Ovary (tissue), 9 donors: ENCODE measurements around the gene GRIK3. TPM values are rescaled to one million over a fixed set of nuclear protein-coding genes. Genes with fewer than 3 reads are reported as not detected.

ENCODE experiments used
- DNase-seq, 5 donors: peaks; one replicate each; pipeline ENCODE4 v3.0.0-alpha.2; 2019 to 2020
- H3K27ac ChIP-seq, 2 donors: fragments of 200-600 bp; one replicate each; pipeline versions ENCODE4 v1.5.1 to v1.8.0; 2019 to 2022
- H3K27me3 ChIP-seq: fragments of 200-600 bp; one replicate; pipeline ENCODE4 v1.8.0; 2022
- H3K36me3 ChIP-seq: fragments of 200-600 bp; sonication (generic); one replicate; pipeline ENCODE4 v1.5.1; 2019
- H3K4me1 ChIP-seq: one replicate; pipeline ENCODE4 v1.8.1; 2013; ENCODE audit warnings: mild to moderate bottlenecking, moderate library complexity; ENCODE audit not compliant: insufficient read depth
- H3K4me3 ChIP-seq: fragments of 200-600 bp; sonication (generic); one replicate; pipeline ENCODE4 v1.5.1; 2017
- H3K9me3 ChIP-seq, 2 donors: fragments of 200-600 bp in 1 of 2; sonication (generic) in 1 of 2; one replicate each; pipeline versions ENCODE4 v1.5.1 to v1.8.1; 2013 to 2019; ENCODE audit warnings: mild to moderate bottlenecking in 1 of 2, moderate library complexity in 1 of 2
- EP300 ChIP-seq: sonication (generic); formaldehyde crosslinking; IDR thresholded peaks from one replicate; pipeline ENCODE4 v1.6.1; 2017; ENCODE audit warnings: antibody characterized with exemption
- POLR2A ChIP-seq: fragments of 450-650 bp; IDR thresholded peaks from one replicate; pipeline ENCODE4 v1.6.1; 2017; ENCODE audit warnings: antibody characterized with exemption, mild to moderate bottlenecking, moderate library complexity
- WGBS, 3 donors: extraction: QIAGEN DNeasy Blood & Tissue Kit in 1 of 3; methylation state at CpG; one replicate each; pipeline versions ENCODE4 v1.1.5 to v1.1.7; 2013 to 2017; 5-methylcytosine and 5-hydroxymethylcytosine counted together
- intact Hi-C, 4 donors: fragments of 100-400 bp; cut with DNase I; formaldehyde crosslinking; loops; one replicate each; pipeline versions ENCODE4 v1.11.0 to v1.15.1; 2022 to 2023
- polyA plus RNA-seq, 2 donors: library from polyadenylated mRNA; stranded (reverse); fragments of 200-250 nt in 1 of 2; fragments of 350-450 nt in 1 of 2; fragmentation: Illumina TruSeq in 1 of 2; extraction: RNeasy Lipid Tissue Mini Kit (QIAGEN cat#74804) in 1 of 2; gene quantifications; one replicate each; pipeline ENCODE4 v1.2.3, GENCODE V29; 2013 to 2014
- total RNA-seq, 7 donors: library from RNA; depleted of rRNA in 2 of 7; stranded (reverse); fragments of >200 nt in 2 of 7; fragmentation: NEBNext Ultra II Directional in 3 of 7; extraction: Animal tissue kit (Norgen Biotek cat#: 25700) in 3 of 7; gene quantifications; one replicate each; pipeline versions ENCODE4 v1.1.0 to v1.2.4, GENCODE V29; 2016 to 2023
- TF ChIP-seq, protein P1 (sequence below), 3 donors: fragments of 450-650 bp in 2 of 3; fragments of 200-600 bp in 1 of 3; IDR thresholded peaks; one replicate each; pipeline versions ENCODE4 v1.5.1 to v1.8.0; 2016 to 2022; ENCODE audit warnings: antibody characterized with exemption in 3 of 3, mild to moderate bottlenecking in 1 of 3
- donor health status: DM: no; HTN: no; CAD: no; lungs with moderate emphysema.
- donor health status: DM: no; HTN: no; CAD: no.
- donor health status: Bipolar disorder and iron deficiency.
- donor health status: DM: yes; HTN: yes; CAD: no.
- donor health status: DM: no; HTN: no; CAD: no.
- donor health status: DM: yes; HTN: yes; CAD: no.

GRIK3 gene
- total and polyA plus RNA-seq, 9 donors, result 0.11 to 0.97 (median 0.32) TPM; not detected in 2

DNA sequence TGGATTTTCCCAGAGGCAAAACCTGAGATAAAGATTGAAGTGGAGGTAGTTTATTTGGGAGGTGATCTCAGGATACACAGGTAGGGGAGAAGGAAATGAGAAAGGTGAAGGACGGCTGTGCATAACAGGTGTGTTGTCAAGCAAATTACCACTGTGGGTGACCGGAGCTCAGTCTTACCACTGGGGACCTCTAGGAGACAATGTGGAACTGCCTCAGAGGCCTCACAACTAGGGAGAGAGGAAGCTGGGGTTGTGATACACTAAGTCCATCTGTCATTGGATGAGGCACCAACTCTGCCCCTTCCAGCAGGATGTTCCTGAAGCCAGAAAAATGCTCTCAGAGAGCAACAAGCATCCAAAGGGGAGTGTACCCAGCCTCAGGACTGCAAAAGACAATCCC, 32.6 kb downstream of the GRIK3 start:
- Histone ChIP-seq H3K9me3 (no peaks in the 10 kb centered on the region), H3K27me3 (no peaks in the 10 kb centered on the region), H3K4me3 (no peak overlapping the region), H3K27ac (no peak overlapping the region), H3K36me3 (no peaks in the 10 kb centered on the region), H3K4me1 (no peaks in the 10 kb centered on the region)
- no peak for DNase-seq
- intact Hi-C loops, result no loop called here
- 49 to 56% (median 56%) methylated on average over 2 of the region's 2 CpGs for WGBS, 3 donors
- TF ChIP-seq EP300 (no peak), POLR2A (no peak)
- TF ChIP-seq, protein P1, sequence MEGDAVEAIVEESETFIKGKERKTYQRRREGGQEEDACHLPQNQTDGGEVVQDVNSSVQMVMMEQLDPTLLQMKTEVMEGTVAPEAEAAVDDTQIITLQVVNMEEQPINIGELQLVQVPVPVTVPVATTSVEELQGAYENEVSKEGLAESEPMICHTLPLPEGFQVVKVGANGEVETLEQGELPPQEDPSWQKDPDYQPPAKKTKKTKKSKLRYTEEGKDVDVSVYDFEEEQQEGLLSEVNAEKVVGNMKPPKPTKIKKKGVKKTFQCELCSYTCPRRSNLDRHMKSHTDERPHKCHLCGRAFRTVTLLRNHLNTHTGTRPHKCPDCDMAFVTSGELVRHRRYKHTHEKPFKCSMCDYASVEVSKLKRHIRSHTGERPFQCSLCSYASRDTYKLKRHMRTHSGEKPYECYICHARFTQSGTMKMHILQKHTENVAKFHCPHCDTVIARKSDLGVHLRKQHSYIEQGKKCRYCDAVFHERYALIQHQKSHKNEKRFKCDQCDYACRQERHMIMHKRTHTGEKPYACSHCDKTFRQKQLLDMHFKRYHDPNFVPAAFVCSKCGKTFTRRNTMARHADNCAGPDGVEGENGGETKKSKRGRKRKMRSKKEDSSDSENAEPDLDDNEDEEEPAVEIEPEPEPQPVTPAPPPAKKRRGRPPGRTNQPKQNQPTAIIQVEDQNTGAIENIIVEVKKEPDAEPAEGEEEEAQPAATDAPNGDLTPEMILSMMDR (IDR thresholded peaks at IDR 0.05), result no peak

GRCh38 chr1:36996106-36996505, 38.2 kb downstream of the GRIK3 start:
- intact Hi-C loops, result no loop called here
- Histone ChIP-seq H3K27ac (no peak overlapping the region), H3K4me1 (no peaks in the 10 kb centered on the region), H3K27me3 (no peaks in the 10 kb centered on the region), H3K36me3 (no peaks in the 10 kb centered on the region), H3K4me3 (no peak overlapping the region), H3K9me3 (no peaks in the 10 kb centered on the region)
- 90 to 94% (median 92%) methylated on average over 7 of the region's 7 CpGs for WGBS, 3 donors
- no peak for DNase-seq
- no peak for TF ChIP-seq EP300

DNA sequence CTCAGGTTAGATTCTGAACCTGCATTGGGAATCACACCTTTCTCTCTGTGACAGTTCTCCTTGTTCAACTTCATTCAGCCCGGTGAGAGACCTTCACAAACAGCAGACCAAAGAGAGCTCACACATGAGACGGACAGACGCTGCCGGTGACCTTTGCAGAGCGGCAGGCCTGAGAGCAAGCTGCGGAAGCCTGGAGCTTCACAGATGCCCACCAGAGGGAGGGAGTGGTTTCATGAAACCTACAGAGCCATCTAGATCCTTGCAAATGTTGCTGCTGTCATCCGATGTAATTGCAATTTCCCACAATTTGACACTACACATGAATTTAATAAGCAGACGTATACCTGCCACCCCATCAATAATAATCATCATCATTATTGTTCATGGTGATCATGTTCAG, 39.4 kb downstream of the GRIK3 start:
- 53 to 63% (median 59%) methylated on average over 8 of the region's 8 CpGs for WGBS, 3 donors
- TF ChIP-seq, protein P1 (IDR thresholded peaks at IDR 0.05), result no peak
- no peak for TF ChIP-seq POLR2A
- no peak for TF ChIP-seq EP300
- intact Hi-C loops, result no loop called here

GRCh38 chr1:36994294-36994693, 40.0 kb downstream of the GRIK3 start:
- Histone ChIP-seq H3K36me3 (no peaks in the 10 kb centered on the region), H3K9me3 (no peaks in the 10 kb centered on the region), H3K27ac (no peak overlapping the region), H3K4me1 (peaks cover 9% of the 10 kb centered on the region), H3K27me3 (no peaks in the 10 kb centered on the region), H3K4me3 (no peak overlapping the region)
- intact Hi-C loops, result no loop called here
- WGBS, 3 donors, result 83 to 95% (median 91%) methylated on average over 2 of the region's 2 CpGs
- TF ChIP-seq EP300 (no peak), POLR2A (no peak)
- TF ChIP-seq, protein P1 (IDR thresholded peaks at IDR 0.05), result no peak
- DNase-seq, result no peak

More for the DNA sequence above, 39.4 kb downstream of the GRIK3 start:
- H3K4me1 ChIP-seq, result peaks cover 4% of the 10 kb centered on the region
- no peaks in the 10 kb centered on the region for H3K27me3 ChIP-seq
- H3K36me3 ChIP-seq, result no peaks in the 10 kb centered on the region
- no peak overlapping the region for H3K4me3 ChIP-seq
- H3K9me3 ChIP-seq, result no peaks in the 10 kb centered on the region
- DNase-seq, result no peak
- H3K27ac ChIP-seq, result no peak overlapping the region

GRCh38 chr1:36992139-36992943, 42.0 kb downstream of the GRIK3 start:
- TF ChIP-seq, protein P1 (IDR thresholded peaks at IDR 0.05), result no peak
- TF ChIP-seq POLR2A, result no peak
- TF ChIP-seq EP300, result no peak
- Histone ChIP-seq H3K27me3 (no peaks in the 10 kb centered on the region), H3K9me3 (no peaks in the 10 kb centered on the region), H3K27ac (no peak overlapping the region), H3K4me3 (no peak overlapping the region), H3K36me3 (no peaks in the 10 kb centered on the region), H3K4me1 (peaks cover 15% of the 10 kb centered on the region)
- intact Hi-C loops, result no loop called here
- DNase-seq, result no peak
- WGBS, 3 donors, result 81 to 85% (median 83%) methylated on average over 8 of the region's 8 CpGs
